DMS53 (cell line): ENCODE measurements around the gene CACNA1I.

Experiments used
- DNase-seq: peaks from one replicate; lab custom pipeline; 2025; lab: John Stamatoyannopoulos, UW

CACNA1I gene

DNA sequence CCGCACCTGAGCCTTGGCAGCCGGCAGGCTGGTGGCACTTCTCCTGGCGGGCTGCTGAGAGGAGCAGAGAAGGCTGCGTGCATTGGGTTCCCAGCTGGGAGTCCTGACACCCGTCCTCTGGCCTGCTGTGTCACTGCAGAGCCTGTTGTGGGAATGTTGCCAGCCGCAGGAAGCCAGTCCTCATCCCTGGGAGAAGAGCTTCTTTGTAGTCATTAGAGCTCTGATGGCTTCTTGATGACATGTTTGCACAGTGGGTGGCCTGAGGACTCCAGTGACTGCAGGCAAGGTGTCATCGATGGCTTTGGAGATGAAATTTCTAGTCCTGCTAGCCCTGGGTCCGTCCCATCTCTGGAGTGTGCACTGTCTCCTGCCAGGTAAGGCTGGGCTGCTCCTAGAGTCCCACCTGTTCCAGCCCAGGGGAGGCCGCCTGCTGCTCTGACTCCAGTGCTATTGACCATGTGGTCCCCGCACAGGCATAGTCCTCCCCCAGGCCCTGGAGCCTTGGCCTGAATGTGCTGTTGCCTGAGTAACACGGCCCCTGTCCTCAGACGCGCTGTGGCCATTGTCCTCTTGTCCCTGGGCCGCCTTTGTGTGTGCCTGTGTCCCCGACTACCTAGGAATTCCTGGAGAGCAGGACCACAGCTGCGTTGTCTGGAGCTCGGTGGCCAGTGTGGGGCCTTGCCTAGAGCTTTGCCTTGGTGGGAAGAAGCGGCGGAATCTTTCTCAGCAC lies 129.2 kb downstream of the CACNA1I start:
- peak; percentile 89 for DNase-seq

DNA sequence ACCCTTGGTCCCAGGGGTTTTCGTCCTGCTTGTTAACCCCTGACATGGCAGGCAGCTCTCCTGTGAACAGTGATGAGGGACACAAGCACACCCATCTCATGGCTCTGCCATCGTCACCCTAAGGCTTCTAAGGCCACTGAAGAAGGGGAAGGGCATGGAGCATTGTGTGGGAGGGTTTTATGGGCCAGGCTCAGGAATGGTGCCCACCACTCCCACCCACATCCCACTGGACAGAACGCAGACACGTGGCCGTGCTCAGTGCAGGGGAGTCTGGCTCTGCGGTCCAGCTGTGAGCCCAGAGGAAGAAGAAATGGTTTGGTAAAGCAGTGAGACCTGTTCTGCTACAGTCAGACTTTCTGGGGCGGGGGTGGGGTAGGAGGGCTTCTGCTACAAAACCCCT lies 130.0 kb downstream of the CACNA1I start:
- DNase-seq, result no peak

DNA sequence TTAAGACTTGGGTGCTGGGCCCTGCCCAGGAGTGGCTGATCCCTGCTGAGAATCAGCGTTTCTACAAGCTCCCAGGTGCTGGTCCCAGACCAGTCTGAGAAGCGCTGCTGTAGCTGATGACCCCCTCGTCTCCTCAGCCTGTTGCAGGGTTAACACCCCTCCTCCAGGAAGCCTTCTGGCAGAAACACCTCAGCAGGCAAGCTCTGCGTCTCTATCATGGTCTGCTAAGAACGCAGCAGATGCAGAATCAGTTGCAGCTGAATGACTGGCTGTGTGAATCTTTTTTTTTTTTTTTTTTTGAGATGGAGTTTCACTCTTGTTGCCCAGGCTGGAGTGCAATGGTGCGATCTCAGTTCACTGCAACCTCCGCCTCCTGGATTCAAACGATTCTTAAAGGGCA lies 132.5 kb downstream of the CACNA1I start:
- DNase-seq, result no peak

DNA sequence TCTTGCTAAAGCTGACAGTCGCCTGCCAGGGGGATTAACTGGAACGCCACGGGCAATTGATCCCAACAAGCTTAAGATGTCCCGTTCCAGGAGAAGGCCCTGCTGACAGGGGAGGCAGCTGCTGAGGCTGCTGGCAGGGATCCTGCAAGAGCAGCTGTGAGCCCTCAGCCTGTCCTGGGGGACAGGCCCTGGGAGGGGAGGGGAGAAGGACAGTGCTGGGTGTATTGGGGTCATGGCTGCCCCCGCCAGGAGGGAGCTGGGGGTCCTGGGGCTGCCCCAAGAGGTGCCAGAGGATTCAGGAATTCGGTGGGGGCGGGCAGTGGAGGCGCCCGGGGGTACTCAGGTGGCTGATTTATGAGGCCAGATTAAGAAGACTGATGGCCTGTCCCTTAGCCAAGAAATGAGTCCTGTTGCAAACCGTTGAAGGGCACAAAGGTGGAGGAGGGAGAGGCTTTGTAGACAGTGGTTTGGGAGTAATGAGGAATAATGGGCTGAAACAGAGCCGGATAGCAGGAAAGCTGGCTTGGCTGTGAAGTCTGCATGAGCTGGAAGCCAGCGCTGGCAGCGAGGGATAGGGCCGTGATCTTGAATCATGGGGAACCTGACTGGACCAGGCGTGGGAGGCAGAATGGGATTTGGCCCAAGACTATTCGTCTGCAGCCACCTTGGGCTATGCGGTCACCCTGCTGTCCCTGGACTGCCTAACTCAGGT lies 133.5 kb downstream of the CACNA1I start:
- DNase-seq, result no peak

DNA sequence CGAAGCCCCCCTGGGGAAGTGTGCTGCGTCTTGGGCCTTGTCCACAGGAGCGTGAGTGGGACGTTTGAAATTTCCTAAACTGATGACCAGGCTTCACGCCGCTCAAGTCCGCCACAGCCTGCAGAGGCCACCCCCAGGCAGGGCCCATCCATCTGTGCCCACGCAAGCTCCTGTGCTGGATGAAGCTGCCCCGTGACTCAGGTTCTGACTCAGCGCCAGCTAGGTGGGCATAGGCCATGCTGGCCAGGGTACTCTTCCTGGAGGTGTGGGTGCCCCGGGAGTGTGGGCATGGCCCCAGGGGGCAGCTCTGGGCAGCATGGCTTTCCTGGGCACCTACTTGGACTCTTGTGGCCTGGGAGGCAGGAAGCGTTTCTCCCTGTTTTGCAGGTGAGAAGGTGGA lies 134.8 kb downstream of the CACNA1I start:
- DNase-seq, result no peak

DNA sequence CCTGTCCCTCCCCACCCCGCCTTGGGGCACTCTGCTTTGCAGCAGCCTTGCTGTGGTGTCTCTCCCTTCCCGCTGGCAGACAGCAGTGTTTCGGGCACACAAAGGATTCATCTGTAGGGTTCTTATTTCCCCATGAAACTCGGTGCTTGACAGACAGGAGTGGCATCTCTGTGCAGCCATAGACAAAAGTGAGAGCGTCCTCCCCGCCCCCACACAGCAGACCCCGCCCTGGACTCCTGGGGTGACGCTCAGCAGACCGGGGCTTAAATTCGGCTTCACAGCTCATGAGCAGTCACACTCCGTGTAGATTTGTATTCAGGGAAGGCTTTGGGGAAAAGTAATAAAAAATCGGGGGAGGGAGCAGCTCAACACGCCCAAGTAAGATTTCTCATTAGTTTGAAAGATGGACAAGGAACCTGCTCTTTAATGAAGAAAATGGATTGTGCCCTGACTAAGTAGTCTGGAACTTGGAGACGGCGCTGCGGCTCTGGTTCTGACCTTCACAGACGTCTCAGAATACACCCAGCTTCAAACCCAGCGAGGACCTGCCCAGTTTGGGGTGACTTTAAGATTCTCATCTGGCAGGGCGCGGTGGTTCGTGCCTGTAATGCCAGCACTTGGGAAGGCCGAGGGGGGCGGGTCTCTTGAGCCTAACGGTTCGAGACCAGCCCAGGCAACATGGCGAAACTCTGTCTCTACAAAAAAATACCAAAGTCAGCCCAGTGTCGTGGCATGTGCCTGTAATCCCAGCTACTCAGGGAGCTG lies 136.0 kb downstream of the CACNA1I start:
- DNase-seq, result no peak

DNA sequence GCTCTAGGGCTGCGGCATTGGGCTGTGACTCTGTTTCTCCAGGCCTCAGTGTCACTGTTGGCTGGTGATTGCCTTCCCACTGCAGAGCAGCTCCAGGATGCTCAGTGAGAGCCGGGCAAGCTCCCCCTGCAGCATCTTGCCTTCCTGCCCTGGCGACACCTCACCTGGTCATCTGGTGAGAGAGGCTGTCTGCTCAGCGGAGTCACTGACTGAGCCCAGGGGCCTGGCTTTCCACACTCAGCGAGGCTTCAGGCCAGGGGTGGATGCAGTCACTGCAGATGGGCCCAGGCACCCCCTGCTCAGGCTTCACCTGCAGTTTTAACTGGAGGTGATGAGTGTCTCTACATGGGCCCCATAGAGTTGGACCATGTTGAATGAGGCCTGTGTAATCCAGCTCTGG lies 136.8 kb downstream of the CACNA1I start:
- no peak for DNase-seq

DNA sequence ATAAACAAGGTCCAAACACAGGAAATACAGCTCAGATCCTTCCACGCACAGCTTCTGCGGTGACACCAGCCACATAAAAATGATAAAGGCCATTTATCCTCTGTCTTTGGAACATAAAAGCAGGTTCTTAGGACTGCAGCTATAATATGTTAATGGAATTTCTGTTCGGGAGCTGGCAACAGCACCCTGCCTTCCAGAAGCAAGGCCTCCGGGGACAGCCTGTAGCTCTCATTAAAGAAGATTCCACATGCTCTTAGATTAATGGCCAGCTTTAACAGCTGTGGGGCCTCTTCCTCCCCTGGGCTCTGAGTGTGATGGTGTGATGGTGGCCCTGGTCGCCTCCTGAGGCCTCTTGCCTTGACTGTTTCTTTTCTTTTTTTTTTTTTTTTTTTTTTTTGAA lies 137.3 kb downstream of the CACNA1I start:
- no peak for DNase-seq

DNA sequence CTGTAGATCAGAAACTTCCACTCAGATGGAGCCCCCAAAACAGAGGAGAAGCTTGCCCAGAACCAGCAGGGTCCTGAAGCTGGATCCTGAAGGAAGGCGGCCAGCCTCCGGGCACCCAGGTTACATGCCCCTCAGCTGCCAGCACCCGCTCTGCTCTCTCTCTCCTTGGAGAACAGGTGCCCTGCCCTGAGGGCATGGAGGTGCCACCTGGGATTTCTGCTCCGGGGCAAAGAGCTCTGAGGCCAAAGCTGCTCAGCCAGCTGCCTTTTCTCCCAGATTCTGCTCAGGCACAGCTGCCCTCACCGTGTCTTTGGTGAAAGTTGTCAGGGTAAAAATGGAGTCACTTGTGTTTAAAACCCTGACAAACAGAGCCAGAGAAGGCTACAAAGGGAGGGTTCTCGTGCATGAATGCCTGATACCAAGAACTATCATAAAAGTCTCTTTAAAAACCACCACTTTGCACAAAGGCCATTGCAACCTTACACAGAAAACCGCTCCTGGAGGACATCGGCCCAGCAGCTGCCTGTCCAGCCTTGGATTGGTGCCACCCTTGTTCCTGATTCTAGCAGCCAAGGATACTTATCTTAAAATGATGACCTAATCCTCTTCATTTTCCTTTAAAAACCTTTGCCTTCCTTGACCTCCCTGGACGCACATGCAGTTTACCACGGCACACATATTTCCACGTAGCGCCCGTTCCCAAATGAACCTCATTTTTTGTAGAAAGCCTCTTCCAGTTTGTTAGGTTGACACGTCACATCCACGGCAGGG lies 140.0 kb downstream of the CACNA1I start:
- no peak for DNase-seq

DNA sequence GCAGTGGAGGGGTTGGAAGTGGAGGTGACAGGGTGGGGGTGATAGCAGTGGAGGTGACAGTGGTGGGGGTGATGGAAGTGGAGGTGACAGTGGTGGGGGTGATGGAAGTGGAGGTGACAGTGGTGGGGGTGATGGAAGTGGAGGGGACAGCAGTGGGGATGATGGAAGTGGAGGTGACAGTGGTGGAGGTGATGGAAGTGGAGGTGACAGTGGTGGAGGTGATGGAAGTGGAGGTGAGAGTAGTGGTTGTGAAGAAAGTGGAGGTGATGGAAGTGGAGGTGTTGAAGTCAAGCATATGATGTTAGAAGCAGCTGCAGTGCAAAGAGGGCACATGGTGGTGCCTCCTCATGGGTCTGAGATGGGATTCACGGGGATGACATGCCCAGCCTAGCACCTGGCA lies 141.5 kb downstream of the CACNA1I start:
- no peak for DNase-seq

DNA sequence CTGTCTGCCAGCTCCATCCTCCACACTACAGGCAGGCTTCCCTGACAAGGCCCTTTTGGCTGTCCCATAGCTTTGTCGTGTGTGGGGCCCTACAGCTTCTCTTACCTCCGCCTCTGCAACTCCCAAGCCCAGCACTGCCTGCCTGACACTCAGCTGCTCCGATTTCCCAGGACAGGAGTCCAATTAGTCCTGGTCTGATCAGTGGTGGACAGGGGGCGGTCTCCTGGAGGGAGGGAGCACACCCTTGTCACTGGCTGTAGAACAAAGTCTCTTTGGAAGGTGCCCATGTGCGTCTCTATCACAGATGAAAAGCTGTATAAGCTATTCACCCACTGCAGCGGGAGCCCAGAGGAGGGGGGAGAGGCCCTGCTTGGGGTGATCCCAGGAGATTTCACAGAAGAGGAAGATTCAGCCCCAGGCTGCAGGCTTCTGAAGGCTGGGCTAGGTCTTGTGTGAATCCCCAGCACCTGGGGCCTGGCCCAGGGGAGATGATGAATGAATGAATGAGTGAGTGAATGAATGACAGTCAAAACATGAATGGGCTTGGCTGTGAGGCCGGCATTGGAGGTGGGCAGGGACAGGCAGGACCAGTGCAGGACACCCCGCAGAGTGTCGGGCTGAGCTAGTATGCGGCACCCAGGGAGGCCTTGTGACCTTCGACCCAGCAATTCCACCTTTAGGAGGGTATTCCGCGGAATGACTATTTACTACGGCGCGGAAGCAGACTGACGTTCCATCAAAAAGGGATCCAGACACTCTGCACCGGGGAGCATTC lies 142.4 kb downstream of the CACNA1I start:
- DNase-seq, result no peak

DNA sequence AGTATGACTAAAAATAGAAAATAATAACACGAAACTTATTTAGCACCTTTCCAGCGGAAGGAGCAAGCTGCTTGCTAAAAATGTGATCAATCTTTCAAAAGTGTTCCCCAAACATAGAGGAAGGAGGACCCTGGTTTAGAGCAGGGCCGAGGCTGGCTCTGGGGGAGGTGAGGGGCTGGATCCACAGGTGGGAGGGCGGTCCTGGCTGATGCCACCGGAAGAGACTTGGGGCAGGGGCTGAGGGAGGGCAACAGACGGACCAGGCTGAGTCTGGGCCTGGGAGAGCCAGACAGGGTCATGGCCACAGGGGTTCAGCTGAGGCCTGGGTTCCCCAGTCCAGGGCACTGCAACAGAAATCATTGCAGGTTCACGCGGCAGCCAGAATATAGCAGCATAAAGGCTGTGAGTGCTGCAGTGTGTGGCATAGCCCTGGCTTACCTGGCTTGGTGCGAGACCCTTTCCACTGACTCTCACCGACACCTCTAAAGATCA lies 143.3 kb downstream of the CACNA1I start:
- no peak for DNase-seq

DNA sequence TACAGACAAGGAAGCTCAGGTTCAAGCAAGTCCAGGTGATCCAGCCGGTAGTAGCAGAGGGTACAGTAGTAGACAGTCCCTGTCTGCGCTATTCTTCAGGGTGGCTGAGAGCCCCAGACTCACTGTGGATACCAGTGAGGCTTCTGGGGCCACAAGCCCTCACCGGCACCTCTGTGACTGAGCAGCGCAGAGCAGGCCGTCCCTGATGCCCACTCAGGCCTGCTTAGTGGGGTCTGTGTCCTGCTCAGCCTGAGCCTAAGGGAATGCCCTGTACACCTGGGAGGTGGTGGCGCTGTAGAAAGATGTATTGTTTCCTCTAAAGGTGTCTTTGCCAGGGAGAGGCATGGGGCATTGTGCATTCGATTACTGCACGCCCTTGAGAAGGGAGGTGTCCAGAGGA lies 143.8 kb downstream of the CACNA1I start:
- no peak for DNase-seq

DNA sequence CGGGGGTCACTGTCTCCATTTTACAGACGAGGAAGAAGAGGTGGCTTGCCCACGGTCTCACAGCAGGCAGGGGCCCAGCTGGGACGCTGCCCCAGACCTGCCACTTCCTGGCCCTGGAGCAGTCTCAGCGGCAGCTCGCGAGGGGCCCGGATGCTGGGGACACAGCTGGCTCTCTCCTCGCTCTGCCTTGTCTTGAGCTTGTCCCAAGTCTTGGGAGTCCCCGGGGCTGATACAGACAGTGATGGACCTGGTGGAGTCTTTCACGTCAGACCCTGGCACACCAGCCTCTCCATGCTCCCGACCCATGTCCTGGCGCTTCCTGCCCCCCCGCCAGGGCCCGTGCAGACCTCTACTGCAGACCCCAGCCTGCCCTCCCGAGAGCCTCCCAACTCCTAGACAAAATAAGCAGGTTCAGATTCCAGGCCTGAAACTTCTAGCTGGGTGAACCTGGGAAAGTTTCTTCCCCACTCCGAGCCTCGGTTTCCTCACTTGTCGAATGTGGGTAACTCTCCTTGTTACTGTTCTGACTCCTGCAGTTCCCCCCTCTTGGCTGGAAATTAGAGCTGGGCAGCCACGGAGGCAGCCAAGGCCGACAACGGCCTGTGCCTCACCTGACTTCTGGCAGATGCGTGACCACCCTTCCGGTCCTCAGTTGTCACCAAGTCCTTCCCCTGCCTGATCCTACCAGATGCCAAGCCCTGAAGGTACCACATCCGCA lies 145.4 kb downstream of the CACNA1I start:
- DNase-seq, result no peak

DNA sequence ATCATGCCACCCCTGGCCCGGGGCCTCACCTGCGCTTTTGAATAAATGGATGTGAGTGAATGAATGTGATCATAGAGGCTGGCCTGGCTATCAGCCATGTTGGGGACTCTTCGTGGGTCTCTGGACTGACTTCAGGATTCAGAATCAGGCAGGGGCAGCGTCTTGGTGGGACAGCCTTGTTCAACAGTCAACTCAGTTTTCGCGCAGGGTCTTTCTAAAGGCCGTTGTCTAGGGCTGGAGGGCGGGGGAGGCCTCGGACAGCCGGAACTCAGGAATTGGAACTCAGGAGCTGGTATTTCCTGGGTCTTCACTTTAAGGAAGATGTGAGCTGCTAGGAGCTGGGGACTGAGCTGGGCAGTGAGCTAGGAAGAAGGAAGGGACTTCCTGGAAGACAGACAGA lies 146.0 kb downstream of the CACNA1I start:
- DNase-seq, result no peak

DNA sequence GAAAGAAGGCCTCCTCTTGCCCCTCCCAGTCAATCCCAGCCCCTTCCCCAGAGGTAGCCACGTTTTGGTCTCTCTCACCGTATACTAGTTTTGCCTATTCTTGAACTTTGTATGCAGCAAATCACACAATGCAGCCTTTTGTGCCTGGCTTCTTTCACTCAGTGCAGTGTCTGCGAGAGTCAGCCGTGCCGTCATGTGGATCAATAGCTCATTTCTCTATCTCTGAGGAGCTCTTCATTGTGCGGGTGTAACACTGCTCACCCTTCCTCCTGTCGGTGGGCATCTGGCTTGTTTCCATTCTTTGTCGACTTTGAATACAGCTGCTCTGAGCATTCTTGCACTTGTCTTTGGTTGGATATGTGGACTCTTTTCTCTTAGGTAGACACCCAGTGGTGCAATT lies 146.5 kb downstream of the CACNA1I start:
- DNase-seq, result no peak

DNA sequence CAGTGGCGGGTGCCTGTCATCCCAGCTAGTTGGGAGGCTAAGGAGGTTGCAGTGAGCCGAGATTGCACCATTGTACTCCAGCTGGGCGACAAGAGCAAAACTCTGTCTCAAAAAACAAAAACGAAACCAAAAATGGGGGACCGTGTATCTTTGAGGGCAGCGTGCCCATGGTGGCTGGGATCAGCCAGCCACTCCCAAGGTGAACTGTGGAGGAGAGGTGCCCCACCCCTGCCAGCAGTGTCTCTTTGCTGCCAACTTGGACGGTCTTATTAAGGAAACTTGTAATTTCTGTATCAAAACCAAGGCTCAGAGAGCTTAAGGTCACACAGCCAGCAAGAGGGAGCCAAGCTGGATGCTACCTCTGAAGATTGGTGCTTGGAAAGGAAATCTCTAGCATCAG lies 147.7 kb downstream of the CACNA1I start:
- no peak for DNase-seq

DNA sequence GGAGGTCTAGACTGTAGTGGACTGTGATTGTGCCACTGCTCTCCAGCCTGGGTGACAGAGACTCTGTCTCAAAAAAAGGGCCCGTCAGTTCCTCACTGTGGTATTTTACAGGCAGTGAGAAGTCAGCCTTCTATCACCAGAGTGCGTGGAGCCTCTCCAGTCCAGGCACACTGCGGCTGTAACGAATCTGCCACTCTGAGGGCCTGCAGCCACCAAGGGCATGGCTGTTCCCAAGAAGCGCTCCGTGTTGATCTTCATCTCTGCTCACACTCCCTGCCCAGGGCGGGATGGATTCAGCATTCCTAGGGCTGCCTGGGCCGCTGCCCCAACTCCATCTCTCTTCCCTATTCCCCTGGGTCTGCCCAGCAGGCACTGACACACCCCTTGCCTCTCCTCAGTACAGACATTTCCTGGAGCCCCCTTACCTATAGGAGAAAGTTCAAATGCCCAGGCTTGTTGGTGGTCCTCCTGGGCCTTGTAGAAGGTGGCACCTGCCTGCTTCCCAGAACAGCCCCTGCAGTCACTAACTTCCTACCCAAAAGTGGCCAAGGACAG lies 148.4 kb downstream of the CACNA1I start:
- DNase-seq, result no peak

DNA sequence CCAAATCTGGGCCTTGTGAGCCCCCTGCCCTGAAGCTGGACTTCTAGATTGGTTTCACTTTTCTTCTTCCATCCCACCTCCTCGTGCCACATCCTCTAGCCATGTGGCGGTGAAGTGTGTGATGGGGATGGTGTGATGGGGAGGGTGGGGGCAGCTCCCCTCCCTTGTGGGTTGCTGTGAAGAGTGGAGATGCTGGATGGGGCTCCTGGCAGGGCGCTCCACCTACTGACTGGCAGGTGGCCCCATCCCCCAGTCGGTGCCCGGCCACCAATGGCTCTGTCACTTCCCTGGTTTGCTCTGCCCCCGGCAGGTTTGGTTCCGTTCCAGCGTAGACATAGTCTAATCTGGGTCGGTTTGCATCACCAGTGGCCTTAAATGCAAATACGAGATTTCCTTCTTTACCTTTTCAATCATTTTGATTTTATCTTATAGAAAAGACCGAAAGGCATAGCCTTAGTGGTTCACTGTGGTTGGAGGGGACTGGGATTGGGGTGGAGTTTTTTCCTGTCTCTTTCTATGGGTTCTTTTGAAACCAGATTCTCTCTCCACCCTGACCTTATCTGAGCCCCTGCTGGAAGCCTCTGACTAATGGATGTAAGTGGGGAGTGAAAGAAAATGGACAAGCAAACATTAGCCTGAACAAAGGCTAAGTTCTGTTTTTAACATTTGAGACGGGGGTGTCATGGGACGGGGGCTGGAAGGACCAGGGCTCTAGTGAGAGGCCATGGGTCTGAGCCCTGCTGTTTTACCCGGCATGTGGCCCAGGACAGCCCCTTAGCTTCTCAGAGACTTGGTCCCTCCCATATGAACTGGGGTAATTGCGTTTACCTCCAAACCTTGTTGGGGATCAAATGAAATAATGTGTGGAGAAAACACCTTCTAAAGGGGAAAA lies 149.3 kb downstream of the CACNA1I start:
- no peak for DNase-seq
